Measurements from ENCODE around the gene GPR107. TPM values are rescaled to one million over a fixed set of nuclear protein-coding genes. Genes with fewer than 3 reads are reported as not detected.

The GPR107 gene
- total RNA-seq, 4 donors from 2014 or later, result 19.9 to 34.7 (median 30.8) TPM

GRCh38 chr9:130041648-130042405, 11.9 kb upstream of the GPR107 start:
- Histone ChIP-seq H3K9me3 (no peaks in the 10 kb centered on the region), H3K27me3 (no peaks in the 10 kb centered on the region), H3K36me3 (no peaks in the 10 kb centered on the region), H3K27ac (replicated peaks in 1 of 4) (peak overlapping the region; percentile 97 to 100 (median 99)), H3K4me1 (peaks cover 29 to 75% (median 69%) of the 10 kb centered on the region in 4 donors), H3K4me3 (peak overlapping the region; percentile 87 to 100 (median 98))
- intact Hi-C loops (cut with DNase I), result loop anchor here (5.0 kb wide), 1 partner anchor 75 kb away; no protein-coding TSS in a partner anchor
- WGBS, result 1% methylated on average over 31 of the region's 31 CpGs
- TF ChIP-seq POLR2A (IDR thresholded peaks at IDR 0.05; ENCODE audit: low read depth) (no peak), POLR2AphosphoS5 (IDR thresholded peaks at IDR 0.05) (peak; percentile 30 to 45)
- no peak for DNase-seq (ENCODE audit: extremely low spot score)

- Histone ChIP-seq H3K27me3 (no peaks in the 10 kb centered on the region), H3K27ac (replicated peaks in 1 of 4) (peak overlapping the region; percentile 97 to 100 (median 99)), H3K9me3 (no peaks in the 10 kb centered on the region), H3K4me3 (peak overlapping the region; percentile 87 to 100 (median 98)), H3K36me3 (no peaks in the 10 kb centered on the region), H3K4me1 (peaks cover 29 to 69% (median 63%) of the 10 kb centered on the region in 4 donors)
- no peak for DNase-seq (ENCODE audit: extremely low spot score)
- 0% methylated on average over 12 of the region's 68 CpGs for WGBS
- intact Hi-C loops (cut with DNase I), result loop anchor here (5.0 kb wide), 1 partner anchor 75 kb away; no protein-coding TSS in a partner anchor
- TF ChIP-seq EP300 (IDR thresholded peaks at IDR 0.05) (no peak), POLR2A (IDR thresholded peaks at IDR 0.05; ENCODE audit: low read depth) (no peak), CTCF (IDR thresholded peaks at IDR 0.05) (no peak), POLR2AphosphoS5 (IDR thresholded peaks at IDR 0.05) (no peak)
Observed at GRCh38 chr9:130042406-130042884, 11.3 kb upstream of the GPR107 start.

GRCh38 chr9:130042885-130043653, 10.6 kb upstream of the GPR107 start, which contains the start of gene FNBP1:
Gene FNBP1 (minus strand): TSS chr9:130043189. CDS start chr9:130042975, 214 bp downstream.
- Histone ChIP-seq H3K4me1 (peaks cover 29 to 64% (median 58%) of the 10 kb centered on the region in 4 donors), H3K27me3 (no peaks in the 10 kb centered on the region), H3K36me3 (no peaks in the 10 kb centered on the region), H3K27ac (replicated peaks in 1 of 4) (peak within 1 kb of the TSS; percentile 97 to 100 (median 99)), H3K4me3 (peak within 1 kb of the TSS; percentile 87 to 100 (median 98)), H3K9me3 (no peaks in the 10 kb centered on the region)
- 0% methylated on average over 5 of the region's 92 CpGs for WGBS
- peak; percentile 94 for DNase-seq (ENCODE audit: extremely low spot score)
- TF ChIP-seq EP300 (IDR thresholded peaks at IDR 0.05) (no peak), POLR2AphosphoS5 (IDR thresholded peaks at IDR 0.05) (peak; percentile 94 to 97), POLR2A (IDR thresholded peaks at IDR 0.05; ENCODE audit: low read depth) (peak; percentile 74)
- intact Hi-C loops (cut with DNase I), result loop anchor here (5.0 kb wide), 1 partner anchor 76 kb away; no protein-coding TSS in a partner anchor

- no peaks in the 10 kb centered on the region for H3K9me3 ChIP-seq
- no peak for DNase-seq (ENCODE audit: extremely low spot score)
- peaks cover 29 to 56% (median 50%) of the 10 kb centered on the region in 4 donors for H3K4me1 ChIP-seq
Observed at GRCh38 chr9:130043654-130044623, 9.8 kb upstream of the GPR107 start.

More at GRCh38 chr9:130043654-130044623, 9.8 kb upstream of the GPR107 start:
- peak overlapping the region; percentile 97 to 100 (median 99) for H3K27ac ChIP-seq (replicated peaks in 1 of 4)
- 25% methylated on average over 36 of the region's 37 CpGs for WGBS
- no peaks in the 10 kb centered on the region for H3K27me3 ChIP-seq
- intact Hi-C loops (cut with DNase I), result loop anchor here (2.0 to 5.0 kb wide), 2 partner anchors 77 to 159 kb away; no protein-coding TSS in a partner anchor
- H3K36me3 ChIP-seq, result no peaks in the 10 kb centered on the region
- TF ChIP-seq POLR2AphosphoS5 (IDR thresholded peaks at IDR 0.05) (peak in 1 of 2 donors; percentile 77), EP300 (IDR thresholded peaks at IDR 0.05) (no peak), CTCF (IDR thresholded peaks at IDR 0.05) (peak; percentile 39 to 60 (median 48))
- H3K4me3 ChIP-seq, result peak overlapping the region; percentile 87 to 100 (median 98)

Data from esophagus muscularis mucosa (tissue), 4 donors.